GM12801 (cell line): ENCODE measurements around the gene AHI1.

Experiments used
- TF ChIP-seq, protein P1 (sequence below): IDR thresholded peaks from one replicate; pipeline ENCODE4 v1.5.1; 2011; ENCODE audit warnings: control low read depth; ENCODE audit not compliant: insufficient read length; ENCODE audit errors: extremely low read depth

AHI1 gene

DNA sequence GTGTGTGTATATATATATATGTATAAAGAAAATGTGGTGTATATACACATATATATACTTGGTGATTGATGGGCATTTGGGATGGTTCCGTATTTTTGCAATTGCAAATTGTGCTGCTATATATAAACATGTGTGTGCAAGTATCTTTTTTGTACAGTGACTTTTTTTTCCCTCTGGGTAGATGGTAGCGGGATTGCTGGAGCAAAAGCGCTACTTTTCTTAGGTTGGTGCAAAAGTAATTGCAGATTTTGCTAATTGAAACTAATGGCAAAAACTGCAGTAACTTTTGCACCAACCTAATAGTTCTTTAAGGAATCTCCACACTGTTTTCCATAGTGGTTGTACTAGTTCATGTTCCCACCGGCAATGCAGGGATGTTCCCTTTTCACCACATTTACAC lies 135.4 kb downstream of the AHI1 start:
- TF ChIP-seq, protein P1, sequence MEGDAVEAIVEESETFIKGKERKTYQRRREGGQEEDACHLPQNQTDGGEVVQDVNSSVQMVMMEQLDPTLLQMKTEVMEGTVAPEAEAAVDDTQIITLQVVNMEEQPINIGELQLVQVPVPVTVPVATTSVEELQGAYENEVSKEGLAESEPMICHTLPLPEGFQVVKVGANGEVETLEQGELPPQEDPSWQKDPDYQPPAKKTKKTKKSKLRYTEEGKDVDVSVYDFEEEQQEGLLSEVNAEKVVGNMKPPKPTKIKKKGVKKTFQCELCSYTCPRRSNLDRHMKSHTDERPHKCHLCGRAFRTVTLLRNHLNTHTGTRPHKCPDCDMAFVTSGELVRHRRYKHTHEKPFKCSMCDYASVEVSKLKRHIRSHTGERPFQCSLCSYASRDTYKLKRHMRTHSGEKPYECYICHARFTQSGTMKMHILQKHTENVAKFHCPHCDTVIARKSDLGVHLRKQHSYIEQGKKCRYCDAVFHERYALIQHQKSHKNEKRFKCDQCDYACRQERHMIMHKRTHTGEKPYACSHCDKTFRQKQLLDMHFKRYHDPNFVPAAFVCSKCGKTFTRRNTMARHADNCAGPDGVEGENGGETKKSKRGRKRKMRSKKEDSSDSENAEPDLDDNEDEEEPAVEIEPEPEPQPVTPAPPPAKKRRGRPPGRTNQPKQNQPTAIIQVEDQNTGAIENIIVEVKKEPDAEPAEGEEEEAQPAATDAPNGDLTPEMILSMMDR, result no peak

DNA sequence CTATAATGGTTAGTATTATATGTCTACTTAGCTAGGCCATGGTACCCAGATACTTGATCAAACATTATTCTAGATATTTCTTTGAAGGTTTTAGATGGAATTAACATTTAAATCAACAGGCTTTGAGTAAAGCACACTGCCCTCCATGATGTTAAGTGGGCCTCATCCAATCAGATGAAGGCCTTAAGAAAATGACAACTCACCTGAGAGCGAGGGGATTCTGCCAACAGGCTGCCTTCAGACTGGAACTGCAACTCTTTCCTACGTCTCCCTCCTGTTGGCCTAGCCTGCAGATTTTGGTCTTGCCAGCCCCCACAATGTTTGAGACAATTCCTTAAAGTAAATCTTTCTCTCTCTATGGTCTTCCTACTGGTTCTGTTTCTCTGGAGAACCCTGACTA lies 137.3 kb downstream of the AHI1 start:
- TF ChIP-seq, protein P1, result no peak

DNA sequence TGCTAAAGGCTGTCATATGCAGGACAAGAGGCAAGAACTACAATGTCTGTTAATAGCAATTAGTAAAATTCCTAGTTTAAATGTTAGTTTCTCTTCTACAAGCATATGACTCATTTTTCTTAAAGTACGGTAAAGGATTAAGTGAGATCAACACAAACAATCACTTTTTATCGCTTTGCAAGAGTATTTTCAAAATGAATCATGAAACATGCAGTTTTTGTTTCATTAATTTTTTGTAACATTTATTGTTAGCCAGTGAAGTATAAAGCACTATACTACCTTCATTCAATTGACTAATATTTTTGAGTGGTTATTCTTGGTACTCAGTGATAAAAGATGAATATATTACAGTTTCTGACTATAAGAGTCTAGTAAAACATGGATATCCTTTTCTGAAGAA lies 138.6 kb downstream of the AHI1 start:
- TF ChIP-seq, protein P1, result no peak

DNA sequence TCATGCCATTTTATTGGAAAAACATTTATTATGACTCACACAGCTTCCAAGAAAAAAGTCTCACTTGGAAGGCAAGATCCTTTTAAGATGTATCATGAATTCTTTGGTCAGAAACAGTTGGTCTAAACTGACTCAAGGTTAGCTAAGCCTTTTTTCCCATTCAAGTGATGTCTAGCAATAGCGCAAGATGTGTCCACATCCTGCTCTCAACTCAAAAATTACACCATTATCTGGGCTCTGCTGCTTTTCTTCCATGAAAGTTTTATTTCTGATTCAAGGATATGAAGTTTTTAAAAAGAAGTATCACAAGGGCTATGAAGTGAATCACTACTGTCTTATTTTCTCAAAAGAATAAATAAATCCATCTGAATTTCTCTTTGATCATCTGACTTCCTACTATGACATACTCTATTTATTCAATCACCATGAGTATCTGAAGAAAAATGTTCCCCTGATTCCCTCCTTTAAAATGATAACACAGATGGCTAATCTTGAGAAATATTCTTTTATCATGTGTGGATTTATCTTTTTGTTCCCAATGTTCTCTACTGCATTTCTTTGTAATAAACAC lies 139.2 kb downstream of the AHI1 start:
- TF ChIP-seq, protein P1, result no peak

DNA sequence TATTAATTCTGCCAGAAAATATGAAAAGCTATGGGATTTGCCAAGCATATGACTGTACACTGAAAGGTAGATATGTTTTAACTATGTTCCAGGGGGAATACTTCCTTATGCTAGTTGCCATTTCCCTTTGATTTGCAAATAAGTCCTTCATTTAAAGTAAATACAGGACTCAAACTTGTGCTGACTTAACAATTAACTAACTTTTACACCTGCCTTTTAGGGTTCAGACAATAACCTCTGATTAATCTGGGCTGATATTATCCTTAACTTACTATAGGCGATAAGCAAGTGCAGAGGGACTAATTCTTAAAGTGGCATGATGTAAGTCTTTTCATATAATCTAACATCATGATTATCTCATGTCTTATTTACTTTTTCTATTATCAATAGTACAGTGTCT lies 143.1 kb downstream of the AHI1 start:
- TF ChIP-seq, protein P1, result no peak

DNA sequence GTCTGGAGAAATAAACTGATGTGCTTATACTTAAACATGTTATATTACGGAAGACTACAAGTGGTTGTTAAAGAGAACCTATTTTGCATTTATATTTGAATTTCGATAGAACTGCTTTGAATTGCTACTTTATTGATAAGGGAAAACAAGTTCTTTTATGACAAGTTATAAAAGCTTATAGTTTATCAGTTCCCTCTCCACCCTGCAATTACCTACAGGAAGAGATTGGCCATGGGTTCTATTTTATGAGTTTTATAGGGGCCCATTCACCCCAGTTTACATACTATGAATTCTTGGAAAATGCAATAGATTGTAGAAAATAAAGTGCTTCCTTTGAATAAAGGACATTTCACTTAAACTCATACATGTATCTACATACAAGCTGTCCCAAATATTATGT lies 144.4 kb downstream of the AHI1 start:
- TF ChIP-seq, protein P1, result no peak

DNA sequence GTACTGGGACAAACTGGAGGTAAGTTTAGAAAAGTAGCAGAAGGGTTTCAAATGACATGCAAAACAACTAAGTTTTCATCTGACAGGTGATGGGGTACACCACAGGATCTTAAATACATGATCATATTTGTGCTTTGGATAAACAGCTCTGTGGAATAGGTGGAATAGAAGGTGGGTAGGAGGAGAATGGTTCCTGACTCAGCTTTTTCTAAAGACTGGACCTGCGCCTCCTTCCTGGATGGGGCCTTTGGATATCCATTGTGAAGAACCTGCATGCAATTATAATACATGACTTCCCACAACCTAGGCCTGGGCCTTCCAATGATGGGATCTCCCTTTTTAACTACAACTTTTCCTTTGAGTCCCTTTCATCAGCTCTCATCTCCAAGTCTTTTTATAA lies 145.9 kb downstream of the AHI1 start:
- TF ChIP-seq, protein P1, result no peak
